CD4-positive, alpha-beta T cell treated with Interleukin-2 at 100 ng/mL for 4 hours (primary cell): ENCODE data around the gene LSR.
"Not testable (repeated sequence)": the region's sequence is repeated elsewhere in the genome, so short reads cannot be mapped to it uniquely, and the experiment has no call there.

Experiments
- DNase-seq: peaks from one replicate; pipeline ENCODE4 v3.0.0-alpha.2; 2020; ENCODE audit warnings: low spot score

The LSR gene

DNA sequence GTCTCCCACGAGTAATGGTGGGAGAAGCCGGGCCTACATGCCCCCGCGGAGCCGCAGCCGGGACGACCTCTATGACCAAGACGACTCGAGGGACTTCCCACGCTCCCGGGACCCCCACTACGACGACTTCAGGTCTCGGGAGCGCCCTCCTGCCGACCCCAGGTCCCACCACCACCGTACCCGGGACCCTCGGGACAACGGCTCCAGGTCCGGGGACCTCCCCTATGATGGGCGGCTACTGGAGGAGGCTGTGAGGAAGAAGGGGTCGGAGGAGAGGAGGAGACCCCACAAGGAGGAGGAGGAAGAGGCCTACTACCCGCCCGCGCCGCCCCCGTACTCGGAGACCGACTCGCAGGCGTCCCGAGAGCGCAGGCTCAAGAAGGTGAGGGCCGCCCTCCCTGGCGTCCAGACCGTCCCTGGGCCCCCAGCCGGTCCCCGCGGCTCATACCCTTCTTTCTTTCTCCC lies 18.6 kb downstream of the LSR start:
- DNase-seq = peak; percentile 27

DNA sequence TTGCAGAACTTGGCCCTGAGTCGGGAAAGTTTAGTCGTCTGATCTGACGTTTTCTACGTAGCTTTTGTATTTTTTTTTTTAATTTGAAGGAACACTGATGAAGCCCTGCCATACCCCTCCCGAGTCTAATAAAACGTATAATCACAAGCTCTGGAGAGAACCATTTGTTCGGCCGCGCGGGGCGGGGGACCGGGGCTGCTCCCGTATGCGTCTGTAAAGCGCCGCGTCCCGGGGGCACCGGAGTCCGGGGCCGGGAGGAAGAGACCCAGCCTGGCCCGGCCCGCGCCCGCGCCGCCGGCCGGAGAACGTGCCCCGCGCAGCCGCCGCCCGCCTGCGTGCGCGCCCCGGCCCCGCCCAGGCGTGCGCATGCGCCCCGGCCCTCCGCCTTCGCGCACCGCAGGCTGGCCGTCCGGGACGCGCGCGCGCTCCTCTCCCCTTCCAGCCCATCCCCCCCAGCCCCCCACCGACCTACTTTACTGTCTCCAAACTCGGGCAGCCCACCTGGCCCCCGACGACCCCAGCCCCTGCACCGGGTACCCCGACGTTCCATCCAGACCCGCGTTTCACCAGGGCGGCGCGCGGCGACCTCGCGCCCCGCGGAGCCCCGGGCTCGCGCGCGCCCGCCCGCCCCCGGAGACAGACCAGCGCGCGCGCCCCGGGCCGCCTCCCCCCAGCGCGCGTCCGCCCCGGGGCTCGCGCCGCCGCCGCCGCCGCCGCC lies 19.2 kb downstream of the LSR start:
- DNase-seq = peak; percentile 69

DNA sequence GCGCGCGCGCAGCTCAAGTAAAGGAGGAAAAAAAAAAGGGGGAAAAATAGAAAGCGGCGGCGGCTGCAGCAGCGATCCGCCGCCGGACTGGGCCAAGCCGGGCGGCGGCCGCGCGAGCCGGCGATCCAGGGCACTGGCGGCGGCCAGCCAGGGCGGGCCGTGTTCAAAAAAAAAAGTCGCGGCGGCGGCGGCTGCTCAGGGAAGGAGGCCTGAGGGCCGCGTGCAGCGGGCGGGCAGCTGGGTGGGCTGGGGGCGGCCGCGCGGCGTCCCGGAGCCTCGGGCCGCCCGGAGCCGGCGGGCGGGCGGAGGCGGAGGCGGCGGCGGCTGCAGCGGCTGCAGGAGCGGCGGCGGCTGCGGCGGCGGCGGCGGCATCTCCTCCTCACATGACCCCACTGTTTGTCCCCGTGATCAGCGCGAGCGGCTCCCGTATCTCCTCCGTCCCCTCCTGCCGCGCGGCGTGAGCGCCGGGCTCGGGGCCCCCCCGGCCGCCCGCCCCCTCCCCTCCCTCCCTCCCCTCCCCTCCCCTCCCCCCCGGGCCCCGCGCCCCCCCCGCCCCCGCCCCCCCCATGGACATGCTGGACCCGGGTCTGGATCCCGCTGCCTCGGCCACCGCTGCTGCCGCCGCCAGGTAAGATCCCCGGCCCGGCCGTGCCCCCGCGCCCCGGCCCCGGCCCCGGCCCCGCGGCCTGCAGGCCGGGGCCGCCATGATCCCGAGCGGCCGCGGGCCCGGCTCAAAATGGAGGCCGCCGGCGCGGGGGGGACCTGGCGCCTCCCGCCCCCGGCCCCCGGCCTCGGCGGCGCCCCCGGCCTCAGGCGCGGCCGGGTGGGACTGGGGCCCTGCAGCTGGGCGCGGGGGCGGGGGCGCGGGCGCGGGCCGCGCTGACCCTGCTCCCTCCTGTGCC lies 20.0 kb downstream of the LSR start, which contains the start of gene USF2:
USF2 (plus strand) TSS at position 427 of the 902 bp plus-strand sequence; CDS start at position 567, 140 bp downstream.
- peak; percentile 61 for DNase-seq

DNA sequence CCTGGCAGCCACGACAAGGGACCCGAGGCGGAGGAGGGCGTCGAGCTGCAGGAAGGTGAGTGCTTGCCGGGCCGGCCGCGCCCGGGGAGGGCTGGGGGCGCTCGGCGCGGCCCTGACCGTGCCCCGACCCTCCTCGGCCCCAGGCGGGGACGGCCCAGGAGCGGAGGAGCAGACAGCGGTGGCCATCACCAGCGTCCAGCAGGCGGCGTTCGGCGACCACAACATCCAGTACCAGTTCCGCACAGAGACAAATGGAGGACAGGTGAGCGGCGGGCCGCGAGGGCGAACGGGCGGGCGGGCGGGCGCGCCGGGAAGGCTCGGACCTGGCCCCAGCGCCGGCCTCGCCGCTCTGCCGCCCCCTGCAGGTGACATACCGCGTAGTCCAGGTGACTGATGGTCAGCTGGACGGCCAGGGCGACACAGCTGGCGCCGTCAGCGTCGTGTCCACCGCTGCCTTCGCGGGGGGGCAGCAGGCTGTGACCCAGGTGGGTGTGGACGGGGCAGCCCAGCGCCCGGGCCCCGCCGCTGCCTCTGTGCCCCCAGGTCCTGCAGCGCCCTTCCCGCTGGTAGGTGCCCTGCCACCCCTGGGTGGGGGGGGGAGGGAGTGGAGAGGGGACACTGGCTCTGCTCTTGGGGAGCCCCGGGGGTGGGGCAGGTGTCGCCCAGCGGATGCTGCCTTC lies 20.8 kb downstream of the LSR start:
- DNase-seq = peak; percentile 78

DNA sequence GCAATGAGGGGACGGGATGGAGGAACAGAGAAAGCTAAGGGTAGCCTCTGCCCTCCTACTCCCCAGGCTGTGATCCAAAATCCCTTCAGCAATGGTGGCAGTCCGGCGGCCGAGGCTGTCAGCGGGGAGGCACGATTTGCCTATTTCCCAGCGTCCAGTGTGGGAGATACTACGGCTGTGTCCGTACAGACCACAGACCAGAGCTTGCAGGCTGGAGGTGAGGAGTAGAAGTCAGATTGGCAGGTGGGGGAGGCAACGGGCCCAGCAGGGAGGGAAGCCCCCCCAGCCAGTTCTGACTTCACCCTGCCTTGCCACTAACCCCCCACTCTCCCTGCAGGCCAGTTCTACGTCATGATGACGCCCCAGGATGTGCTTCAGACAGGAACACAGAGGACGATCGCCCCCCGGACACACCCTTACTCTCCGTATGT lies 21.6 kb downstream of the LSR start:
- DNase-seq = no peak

DNA sequence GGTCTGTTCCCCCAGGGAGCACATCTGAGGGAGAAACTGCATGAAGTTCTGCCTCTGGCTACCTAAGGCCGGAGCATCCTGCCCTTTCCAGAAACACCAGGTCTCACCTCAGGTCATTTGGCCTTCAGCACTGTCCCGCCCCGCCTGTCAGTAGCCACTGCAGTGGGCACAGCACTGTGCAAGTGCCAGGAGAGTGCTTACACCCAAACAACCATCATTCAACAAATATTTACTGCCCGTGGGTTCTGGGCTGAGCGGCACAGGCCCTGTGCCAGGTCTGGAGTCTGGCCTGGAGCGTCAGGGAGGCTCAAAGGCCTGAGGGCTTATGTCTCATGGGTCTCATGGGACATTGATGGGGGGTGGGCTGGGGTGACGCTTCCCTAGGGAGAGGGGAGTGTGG lies 22.7 kb downstream of the LSR start:
- no peak for DNase-seq

DNA sequence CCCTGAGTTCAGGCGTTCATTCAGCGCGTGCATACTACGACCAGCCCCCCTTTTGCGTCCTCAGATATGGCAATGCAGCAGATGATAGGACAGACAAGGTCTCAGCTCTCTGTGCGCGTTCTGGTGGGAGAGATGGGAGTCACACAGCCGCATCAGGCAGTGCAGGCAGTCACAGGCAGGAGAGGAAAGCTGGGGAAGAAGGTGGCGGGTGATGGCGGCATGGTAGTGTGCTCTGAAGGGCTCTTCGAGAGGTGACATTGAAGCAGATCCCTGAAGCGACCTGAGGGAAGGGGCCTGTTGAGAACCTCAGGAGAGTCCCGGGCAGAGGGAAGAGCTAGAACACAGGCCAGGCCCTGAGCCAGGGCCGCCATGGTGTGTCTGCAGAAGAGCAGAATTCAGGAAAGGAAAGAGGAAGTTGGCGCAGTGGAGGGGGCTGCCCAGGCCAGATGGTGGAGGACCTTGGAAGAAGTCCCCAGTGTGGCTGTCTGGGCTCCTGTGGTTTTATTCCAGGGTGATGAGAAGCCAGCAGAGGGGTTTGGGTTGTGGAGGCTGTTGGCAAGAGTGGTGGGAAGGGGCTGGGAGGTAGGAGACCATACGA lies 23.4 kb downstream of the LSR start:
- no peak for DNase-seq

DNA sequence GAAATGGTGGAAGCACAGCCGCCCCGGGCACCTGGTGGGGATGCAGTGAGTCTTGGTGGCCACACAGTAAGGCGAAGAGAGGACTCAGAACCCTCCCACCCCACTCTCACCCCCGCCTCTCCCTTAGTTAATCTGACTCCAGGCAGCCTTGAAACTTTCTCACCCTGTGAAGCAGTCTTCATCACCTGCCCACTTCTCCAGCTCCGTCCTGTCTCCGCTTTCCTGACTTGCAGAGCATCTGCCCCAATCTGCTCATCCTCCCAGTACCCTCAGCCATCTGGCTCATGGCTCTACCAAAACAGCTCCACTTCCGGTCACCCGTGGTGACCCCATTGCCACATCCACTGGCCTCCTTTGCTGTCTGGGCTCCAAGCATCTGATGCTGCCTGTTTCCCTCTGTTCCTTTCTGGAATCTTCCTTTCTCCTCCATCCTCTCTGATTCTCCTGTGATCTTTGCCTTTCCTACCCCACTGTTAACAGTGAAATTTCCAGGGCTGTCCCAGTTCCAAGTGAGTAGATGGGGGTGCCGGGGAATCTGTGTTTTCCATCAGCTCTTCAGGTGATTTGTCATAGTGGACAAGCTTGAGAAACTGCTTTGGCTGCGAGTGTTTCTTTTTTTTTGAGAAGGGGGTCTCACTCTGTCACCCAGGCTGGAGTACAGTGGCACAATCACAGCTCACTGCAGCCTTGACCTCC lies 24.3 kb downstream of the LSR start:
- DNase-seq = no peak

DNA sequence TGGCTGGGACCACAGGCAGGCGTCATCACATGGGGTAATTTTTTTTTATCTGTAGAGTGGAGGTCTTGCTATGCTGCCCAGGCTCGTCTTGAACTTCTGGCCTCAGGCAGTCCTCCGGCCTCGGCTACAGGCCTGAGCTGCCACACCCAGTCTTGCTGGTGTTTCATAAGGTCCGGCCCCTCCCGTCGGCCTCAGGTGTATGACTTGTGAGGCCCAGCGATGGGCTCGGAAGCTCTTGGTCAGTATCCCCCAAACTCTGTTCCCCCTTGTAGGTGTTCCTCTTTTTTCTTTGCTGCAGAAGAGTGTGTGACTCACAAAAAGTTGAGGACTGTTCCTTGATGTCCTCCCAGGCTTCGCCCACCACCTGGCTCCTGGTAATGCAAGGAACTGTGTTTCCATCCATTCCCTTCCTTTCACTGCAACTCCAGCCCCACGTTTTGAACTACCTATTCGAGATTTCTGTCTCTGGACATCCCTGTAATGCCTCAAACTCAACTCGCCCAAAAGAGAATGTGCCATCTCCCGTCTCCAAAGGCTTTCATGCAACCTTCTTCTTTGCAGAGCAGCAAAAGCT lies 25.0 kb downstream of the LSR start:
- no peak for DNase-seq

DNA sequence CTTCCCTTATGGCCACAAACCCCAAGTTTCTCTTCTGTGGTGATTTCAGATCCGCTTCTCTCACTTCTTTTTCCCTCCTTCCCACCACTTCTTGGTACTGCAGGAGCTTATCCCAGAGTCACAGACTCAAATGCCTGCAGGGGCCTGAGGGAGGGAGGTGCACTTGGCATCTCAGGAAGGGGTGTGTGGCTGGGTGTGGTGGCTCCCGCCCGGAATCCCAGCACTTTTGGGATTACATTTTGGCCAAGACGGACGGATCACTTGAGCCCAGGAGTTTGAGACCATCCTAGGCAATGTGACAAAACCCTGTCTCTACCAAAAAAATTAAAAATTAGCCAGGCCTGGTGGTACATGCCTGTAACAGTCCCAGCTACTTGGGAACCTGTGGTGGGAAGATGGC lies 25.5 kb downstream of the LSR start:
- no peak for DNase-seq

DNA sequence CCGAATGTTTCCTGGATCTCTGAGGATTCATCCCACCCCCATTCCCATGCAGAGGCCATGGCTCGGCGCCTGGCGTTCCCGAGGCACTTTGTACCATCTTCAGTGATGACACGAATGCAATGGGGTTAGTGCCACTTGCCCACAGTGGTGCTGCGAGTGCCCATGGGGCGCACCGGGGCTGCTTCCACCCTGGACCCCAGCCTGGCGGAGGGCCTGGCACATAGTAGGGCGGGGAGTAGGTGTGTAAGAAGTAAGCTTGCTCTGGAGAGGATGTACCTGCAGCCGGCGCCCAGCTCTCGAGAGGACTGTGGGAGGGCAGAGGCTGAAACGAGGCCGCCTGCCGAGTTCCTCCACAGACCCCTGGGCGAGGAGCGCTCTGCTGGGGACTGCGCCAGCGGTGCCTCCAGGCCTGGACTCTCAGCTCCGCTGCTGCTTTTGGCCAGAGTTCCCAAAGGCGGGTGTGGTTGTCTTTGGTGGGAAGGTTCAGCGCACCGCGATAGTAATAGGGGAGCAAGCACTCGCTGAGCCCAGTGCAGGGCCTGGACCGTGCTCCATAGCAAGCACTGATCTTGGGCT lies 28.0 kb downstream of the LSR start:
- DNase-seq = no peak

DNA sequence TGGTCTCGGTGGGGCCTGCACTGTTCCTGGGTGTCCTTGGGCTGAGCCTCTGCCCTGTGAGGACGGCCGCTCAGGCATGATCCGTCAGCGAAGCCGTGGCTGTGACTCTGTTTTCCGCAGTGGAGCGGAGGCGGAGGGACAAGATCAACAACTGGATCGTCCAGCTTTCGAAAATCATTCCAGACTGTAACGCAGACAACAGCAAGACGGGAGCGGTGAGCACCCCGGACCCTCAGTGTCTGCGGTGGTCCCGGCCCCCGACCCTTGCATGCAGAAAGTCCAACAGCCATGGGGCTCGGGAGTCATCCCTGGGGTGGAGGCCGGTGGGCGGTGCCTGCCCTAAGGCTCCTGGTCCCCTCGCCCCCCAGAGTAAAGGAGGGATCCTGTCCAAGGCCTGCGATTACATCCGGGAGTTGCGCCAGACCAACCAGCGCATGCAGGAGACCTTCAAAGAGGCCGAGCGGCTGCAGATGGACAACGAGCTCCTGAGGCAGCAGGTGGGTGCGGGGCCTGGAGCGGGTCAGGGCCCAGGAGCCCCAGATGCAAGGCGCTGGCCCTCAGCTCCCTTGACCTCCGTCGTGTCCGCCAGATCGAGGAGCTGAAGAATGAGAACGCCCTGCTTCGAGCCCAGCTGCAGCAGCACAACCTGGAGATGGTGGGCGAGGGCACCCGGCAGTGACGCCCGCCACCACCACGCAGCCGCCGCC lies 29.9 kb downstream of the LSR start:
- DNase-seq = no peak

DNA sequence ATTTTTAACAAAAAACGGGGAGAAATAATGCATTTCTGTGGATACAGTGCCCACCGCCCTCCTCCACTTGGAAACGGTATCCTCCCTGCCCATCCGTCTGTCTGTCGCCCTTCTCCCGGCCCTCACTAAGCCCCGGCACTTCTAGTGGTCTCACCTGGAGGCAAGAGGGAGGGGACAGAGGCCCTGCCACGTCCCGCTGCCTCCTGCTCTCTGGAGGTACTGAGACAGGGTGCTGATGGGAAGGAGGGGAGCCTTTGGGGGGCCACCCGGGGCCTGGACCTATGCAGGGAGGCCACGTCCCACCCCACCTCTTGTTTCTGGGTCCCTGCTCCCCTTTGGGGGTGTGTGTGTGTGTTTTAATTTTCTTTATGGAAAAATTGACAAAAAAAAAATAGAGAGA lies 30.6 kb downstream of the LSR start:
- DNase-seq = no peak

DNA sequence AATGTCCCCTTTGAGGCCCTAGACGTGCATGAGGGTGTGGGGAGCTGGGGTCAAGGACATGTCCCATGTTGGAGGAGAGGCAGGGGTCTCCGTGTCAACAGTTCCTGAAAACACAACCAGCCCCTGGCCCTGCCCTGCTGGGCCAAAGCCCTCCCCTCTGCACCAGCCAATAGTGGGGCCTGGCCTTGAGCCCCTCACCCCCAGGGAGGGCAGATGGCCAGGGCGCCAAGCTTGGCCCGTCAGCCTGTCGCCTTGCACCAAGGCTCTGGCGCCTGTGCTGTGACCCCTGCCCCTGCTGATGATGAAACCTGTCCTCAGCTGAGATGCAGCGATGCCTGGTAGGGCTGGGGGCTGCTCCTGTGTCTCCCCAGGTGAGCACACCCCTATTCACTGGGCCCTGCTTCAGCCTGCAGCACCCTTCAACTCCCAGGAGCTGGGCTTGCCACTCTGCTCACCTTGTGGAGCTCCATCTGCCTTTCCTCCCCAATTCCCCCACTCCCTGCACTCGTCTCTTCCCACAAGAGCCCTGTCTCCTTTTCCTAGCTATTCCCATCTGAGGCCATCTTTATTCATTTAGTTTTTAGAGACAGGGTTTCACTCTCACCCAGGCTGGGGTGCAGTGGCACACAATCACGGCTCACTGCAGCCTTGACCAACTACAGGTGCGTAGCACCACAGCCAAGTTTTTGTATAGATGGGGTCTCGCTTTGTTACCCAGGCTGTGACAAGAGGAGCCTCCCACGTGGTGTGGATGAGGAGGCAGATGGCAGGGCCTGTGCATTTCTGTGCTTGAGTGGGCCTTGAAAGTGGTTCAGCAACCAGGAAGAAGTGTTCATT lies 31.4 kb downstream of the LSR start:
- DNase-seq = no peak

DNA sequence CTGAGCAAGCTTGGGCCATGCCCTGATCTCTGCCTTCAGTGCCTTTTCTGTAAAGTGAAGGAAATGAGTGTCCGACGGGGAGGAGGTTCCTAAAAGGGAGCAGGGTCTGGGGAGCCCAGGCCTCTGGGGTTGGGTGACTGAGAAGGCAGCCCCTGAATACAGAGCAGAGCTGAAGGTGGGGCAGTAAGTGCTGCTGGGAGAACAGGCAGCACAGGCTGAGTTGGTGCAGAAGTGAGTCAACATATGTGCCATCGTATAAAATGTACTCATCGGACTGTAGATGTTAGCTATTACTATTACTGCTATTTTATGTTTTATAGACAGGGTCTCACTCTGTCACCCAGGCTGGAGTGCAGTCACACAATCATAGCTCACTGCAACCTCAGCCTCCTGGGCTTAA lies 32.5 kb downstream of the LSR start:
- DNase-seq = no peak

DNA sequence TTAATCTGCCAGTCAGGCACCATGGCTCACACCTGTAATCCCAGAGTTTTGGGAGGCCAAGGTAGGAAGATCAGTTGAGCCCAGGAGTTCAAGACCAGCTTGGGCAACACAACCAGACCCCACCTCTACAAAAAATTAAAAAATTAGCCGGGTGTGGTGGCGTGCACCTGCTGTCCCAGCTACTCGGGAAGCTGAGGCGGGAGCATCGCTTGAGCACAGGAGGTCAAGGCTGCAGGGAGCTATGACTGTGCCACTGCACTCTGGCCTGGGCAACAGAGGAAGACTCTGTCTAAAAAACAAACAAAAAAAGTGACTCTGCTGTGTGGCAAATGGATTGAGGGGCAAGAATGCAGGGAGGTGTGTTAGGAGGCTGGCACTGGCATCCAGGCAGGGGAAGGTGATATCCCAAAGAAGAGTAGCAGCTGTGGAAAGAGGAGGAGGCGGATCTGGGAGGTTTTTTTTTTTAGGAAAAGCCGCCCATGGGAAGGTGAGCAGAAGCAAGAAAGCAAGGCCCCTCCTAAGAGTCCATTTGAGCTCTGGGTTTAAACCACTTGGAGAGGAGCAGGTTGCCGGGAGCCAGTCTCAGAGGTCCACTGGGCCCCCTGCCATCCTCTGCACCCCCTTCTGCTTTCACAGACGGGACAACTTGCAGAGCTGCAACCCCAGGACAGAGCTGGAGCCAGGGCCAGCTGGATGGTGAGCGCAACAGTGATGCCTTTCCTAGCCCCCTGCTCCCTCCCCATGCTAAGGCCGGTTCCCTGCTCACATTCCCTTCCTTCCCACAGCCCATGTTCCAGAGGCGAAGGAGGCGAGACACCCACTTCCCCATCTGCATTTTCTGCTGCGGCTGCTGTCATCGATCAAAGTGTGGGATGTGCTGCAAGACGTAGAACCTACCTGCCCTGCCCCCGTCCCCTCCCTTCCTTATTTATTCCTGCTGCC lies 35.6 kb downstream of the LSR start:
- DNase-seq = no peak

DNA sequence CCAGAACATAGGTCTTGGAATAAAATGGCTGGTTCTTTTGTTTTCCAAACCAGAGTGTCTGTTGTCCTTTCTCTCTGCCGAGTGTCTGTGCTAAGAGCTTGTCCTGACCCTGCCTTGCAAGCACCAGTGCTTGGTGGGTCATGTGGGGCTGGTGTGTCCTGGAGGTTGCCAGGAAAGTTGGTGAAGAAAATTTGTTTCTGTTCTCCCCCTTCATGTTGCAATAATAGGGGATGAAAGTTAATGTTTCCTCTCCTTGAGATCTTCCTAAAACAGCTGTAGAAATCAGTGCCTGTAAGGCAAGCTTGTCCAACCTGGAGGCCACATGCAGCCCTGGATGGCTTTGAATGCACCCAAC lies 36.3 kb downstream of the LSR start:
- no peak for DNase-seq

DNA sequence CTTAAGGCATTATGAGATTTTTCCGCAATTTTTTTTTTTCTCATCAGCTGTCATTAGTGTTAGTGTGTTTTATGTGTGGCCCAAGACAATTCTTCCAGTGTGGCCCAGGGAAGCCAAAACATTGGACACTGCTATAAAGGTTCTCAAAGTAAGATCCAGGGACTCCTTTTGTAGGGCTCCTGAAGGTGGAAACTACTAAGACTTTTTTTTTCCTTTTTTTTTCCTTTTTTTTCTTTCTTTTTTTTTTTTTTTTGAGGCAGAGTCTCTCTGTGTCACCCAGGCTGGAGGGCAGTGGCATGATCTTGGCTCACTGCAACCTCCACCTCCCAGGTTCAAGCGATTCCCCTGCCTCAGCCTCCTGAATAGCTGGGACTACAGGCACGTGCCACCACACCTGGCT lies 36.7 kb downstream of the LSR start:
- DNase-seq = not testable (repeated sequence)
